HG02981 (cell line): ENCODE data around the gene AUNIP.

Experiments
- ATAC-seq: cut with Tn5 transposase; IDR thresholded peaks from one replicate; pipeline ENCODE4 v1.9.1; 2021; ENCODE audit warnings: mild to moderate bottlenecking, moderate library complexity; ENCODE audit not compliant: unreplicated experiment

AUNIP gene

DNA sequence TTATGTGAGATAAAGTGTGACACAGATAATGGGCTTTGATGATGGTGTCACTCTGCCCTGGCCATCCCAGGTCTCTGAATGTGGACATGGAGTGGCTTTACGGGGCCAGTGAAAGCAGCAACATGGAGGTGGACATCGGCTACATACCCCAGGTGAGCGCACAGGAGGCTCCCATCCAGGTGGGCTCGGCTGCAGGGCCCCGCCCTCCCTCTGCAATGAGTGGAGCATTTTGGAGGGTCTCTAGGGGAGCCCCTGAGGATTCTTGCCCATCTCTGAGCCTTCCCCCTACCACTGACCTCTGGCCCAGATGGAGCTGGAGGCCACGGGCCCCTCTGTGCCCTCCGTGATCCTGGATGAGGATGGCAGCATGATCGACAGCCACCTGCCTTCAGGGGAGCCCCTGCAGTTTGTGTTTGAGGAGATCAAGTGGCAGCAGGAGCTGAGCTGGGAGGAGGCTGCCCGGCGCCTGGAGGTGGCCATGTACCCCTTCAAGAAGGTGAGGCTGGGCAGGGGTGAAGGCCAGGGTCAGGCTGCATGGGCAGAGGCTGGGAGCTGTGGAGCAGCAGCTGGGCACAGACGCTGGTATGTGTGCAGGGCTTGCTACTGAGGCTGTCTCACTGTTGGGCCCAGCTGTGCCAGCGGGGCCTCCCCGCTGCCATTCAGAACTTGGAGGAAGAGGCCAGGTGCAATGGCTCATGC is 47.7 kb downstream of the AUNIP start:
- ATAC-seq = no peak

DNA sequence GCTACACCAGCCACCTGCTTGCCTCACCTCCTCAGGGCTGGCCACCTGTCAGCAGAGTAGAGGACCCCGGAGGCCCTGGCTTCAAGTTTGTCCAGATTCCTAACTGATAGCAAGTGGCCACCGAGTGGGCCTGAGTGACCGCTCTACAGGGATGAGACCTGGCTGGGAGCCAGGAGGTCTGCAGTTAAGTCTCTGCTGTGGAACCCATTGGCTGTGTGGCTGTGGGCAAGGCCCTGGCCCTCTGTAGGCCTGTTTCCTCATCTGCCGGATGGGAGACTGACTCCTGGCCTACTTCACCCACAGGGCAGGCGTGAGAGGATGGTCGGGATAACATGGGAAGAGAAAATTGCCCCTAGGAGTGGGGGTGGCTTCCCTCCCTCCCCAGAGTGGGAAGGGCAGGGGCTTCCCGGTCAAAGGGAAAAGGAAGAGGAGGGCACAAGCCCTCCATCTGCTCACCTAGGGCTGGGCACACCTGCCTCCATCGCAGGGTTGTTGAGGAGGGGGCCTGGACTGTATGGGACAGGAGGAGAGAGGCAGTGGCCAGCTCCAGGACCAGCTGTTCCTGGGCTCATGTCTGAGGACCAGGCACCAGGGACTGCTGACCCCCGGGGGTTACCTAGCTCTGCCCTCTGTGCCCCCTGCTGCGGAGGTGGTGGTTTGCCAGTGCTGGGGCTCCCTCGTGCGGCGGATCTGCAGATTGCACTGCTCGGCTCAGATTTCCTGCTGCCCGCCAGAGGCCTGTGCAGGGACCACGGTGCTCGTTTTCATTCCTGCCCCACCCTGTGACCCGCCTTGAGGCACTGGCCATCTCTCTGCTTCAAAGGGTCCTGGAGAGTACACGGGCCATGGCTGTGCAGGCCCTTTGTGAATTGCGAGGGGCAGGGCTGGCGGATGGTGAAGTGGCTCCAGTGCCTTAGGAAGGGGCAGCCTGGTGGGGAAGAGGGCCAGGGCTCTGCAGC is 48.6 kb downstream of the AUNIP start:
- no peak for ATAC-seq

DNA sequence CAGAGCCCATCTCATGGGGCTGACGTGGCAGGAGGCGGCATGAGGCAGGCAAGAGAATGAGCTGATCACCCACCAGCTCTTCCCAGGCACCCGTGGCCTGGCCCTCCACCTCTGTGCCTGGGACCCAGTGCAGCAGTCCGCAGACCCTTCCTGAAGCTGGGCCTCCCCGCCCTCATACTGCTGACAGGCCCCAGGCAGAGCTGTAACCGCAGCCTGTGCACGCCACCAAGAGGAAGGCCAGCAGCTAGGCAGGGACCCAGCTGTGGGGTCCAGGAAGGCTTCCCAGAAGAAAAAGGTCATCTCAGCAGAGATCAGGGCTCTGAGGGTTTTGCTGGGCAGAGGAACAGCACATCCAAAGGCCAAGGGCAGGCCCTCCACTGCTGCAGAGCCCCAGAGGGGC is 49.3 kb downstream of the AUNIP start:
- ATAC-seq = no peak

DNA sequence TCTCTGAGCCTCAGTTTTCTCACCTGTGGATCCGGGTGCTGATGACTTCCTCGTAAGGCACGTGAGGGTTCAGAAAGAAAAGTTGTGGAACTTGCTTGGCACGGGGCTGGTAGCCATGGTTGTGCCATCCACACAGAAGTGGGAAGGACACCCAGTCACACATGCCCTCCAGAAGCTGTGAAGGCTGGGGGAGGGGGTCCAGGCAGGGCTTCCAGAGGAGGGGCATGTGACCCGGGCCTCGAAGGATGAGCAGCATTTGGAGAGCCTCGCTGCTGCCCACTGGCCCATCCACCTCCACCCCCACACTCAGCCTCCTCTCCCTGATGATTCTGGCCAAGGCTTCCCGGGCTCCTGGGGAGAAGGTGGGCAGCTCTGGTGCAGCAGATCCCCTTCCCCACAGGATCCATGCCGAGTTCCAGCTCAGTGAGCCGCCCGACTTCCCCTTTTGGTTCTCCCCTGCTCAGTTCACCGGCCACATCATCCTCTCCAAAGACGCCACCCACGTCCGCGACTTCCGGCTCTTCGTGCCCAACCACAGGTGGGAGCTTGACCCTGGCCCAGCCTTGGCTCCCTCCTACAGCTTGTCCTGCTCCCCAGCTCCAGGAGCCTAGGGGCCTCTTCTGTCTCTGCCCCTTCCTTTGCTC is 49.9 kb downstream of the AUNIP start:
- ATAC-seq = no peak

DNA sequence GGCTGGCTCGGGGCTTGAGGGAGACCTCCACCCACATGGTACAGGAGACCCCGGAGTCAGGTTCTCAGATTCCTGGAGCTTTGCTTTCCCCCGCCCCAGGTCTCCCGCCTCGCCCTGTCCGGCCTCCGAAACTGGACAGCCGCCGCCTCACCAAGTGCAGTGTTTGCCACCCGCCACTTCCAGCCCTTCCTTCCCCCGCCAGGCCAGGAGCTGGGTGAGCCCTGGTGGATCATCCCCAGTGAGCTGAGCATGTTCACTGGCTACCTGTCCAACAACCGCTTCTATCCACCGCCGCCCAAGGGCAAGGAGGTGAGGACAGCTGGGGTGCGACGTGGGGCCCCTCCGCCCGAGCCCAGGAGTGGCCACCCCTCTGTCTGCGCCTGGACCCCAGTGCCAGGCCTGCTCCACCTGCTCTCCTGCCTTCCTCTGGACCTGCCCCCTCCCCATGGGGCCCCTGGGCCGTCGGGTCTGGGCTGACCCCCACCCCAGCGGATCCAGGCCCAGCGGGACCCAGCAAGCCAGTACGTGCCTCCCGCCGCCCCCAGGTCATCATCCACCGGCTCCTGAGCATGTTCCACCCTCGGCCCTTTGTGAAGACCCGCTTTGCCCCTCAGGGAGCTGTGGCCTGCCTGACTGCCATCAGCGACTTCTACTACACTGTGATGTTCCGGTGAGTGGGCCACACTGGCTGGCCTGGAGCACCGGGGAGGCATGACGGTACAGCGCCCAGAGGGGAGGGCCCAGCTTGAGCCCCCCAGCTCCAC is 50.6 kb downstream of the AUNIP start:
- no peak for ATAC-seq

DNA sequence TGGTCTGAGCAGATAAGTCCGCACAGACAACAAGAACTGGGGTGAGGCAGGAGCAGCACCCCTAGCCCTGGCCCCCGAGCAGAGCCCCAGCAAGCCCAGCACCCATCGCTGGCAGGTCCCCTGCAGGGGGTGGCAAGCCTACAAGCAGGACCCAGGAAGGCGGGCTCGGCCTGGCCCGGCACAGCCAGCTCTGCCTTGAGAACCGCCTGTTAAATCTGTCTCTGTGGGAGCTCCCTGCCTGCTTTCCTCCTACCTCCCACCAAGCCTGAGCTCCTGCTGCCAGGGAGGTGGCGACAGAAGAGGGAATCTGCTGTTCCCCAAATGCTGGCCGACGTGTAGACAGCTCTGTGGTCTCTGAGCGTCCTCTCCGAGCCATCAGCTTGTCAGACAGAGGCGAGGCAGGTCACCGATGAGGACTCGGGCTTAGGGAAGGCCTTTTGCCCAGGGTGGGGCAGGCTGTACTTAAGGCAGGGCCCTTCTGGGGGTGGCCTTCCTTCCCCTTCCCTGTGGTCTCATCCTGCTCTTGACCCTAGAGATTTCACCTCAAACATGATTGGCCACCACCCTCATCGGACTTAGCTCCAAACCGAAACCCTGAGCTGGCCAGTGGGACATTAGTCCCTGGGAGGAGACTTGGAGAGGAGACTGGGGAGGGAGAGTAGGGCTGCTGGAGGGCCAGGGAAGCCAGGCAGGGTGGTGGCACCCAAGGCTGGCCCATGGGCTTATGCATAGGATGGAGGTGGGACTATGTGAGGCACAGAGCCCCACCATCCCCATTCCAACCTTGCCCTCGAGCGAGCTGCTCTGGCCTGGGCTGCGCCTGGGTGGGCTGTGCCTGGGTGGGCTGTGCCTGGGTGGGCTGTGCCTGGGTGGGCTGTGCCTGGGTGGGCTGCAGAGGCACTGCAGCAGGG is 51.5 kb downstream of the AUNIP start:
- no peak for ATAC-seq

DNA sequence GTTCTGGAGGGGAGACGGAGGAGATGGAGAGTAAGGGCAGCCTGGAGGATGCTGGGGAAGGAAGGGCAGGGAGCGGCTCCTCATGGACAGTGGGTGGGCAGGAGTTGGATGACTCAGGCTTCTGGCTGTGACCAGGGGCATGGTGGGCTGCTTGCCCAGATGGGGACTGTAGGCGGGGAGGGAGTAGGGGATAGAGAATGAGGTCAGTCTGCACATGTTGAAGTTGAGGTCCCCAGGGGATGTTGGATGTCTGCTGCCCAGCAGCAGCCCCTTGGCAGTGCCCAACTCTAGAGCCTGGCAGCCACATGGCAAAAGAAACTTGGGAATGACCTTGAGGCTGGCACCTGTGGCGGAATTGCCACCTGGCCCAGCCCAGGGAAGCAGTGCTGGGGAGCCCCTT is 52.8 kb downstream of the AUNIP start:
- no peak for ATAC-seq

DNA sequence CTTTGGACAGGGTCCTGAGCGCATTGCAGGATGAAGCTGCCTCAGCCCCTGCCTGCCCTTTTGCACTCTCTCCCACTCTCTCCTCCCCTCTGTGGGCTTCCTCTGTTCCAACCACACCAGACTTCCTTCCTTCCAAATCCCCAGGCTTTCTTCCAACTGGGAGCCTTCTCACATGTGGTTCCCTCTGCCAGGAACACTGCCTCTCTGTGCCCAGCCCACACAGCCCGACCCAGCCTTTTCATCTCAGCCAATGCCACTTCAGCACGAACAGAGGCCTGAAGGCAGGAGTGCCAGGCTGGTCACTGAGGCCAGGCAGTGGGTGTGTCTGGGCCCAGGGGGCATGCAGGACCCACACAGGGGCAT is 53.4 kb downstream of the AUNIP start:
- no peak for ATAC-seq

DNA sequence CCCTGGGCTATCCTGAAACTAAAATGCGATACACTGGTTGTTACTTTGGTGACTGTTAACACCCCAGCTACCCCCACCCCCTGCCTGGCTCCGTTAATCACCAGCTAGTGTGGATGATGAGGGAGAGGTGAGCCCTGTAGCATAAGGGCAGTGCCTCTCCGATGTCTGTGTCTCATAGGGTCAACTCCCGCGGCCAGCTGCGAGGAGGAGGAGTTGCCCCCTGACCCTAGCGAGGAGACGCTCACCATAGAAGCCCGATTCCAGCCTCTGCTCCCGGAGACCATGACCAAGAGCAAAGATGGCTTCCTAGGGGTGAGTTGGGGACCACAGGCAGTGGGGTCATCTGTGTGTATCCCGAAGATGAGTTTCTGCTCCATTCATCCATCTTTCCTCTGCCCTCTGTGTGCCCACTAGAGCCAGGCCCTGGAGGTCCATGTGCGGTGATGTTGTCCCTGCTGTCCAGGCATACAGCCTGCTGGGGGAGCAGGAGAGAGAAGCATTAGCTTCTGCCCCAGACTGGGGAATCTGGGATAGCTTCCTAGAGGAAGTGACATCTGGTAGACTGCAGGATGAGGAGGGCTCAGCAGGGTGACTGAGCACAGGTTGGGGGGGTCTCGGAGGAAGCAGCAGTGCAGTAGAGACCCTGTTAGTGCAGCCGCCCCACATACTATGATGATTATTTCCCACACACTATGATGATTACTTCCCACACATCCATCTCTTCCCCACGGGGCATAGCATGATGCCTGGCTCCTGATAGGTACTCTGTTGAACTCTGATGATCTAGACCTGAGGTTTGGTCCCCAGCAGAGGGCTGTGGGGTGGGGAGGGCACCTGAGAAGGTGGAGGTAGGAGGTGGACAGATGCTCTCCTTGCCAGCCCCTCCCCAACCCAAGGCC is 54.0 kb downstream of the AUNIP start:
- ATAC-seq = no peak

DNA sequence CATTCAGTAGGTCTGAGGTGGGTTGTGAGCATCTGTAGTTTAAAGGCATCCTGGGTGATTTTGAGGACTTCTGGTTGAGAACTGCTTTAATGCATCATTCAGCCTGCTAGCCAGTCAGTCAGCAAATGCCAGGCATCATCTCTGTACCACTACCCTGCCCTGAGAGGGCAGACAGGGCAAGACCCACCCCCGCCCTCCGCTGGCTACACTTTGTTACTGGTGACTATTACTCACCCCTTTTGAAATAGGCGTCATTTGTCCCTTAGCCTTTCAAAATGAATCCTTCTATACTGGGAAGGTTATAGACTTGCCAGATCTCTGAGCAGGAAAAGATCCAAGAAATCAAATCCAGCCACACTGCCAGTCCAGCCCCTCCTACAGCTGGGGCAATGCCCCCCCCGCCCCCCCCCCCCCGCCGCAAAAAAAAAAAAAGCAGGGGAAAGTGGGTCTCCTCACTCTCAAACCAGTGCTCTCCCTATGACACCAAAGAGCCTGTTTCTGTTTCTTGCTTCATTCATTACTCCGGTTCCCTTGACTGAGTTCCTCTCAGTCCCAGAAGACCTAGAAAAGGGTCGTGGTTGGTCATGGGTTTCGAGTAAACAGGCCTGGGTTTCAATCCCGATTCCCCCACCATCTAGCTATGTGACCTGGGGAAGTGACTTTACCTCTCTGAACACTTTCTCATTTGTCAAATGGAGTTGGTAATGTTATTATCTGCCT is 54.9 kb downstream of the AUNIP start:
- peak; percentile 40 for ATAC-seq

DNA sequence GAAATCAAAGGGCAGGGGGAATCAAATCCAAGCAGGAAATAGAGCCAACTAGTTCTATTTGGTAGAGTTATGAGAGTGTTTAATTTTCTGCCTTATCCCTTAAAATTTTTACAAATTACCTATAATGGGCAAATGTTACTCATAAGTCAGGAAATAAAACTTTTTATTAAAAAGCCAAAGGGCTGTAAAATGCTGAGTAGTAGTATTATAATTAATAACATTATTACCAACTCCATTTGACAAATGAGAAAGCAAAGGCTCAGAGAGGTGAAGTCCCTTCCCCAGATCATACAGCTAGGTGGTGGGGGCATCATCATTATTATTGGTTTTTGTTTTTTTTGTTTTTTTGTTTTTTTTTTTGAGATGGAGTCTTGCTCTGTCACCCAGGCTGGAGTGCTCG is 55.9 kb downstream of the AUNIP start:
- ATAC-seq = no peak

DNA sequence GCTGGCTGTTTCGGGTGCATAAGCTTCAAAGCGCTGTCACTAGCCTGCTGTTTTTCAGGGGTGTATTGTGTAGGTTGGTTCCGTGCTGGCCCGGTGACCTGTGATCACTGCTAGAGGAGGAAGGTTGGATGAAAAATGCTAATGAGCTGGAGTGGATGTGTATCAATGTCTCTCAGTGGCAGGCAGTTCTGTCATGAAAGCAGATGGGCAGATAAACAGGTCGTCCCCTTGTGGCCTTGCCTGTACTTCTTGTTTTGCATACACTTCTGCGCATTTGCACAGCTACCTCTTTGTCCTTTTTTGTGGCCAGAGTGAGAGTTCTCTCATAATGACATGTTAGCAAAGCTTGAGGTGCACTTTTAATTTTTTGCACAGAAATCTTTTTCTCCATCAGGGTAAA is 56.3 kb downstream of the AUNIP start:
- peak; percentile 46 for ATAC-seq

DNA sequence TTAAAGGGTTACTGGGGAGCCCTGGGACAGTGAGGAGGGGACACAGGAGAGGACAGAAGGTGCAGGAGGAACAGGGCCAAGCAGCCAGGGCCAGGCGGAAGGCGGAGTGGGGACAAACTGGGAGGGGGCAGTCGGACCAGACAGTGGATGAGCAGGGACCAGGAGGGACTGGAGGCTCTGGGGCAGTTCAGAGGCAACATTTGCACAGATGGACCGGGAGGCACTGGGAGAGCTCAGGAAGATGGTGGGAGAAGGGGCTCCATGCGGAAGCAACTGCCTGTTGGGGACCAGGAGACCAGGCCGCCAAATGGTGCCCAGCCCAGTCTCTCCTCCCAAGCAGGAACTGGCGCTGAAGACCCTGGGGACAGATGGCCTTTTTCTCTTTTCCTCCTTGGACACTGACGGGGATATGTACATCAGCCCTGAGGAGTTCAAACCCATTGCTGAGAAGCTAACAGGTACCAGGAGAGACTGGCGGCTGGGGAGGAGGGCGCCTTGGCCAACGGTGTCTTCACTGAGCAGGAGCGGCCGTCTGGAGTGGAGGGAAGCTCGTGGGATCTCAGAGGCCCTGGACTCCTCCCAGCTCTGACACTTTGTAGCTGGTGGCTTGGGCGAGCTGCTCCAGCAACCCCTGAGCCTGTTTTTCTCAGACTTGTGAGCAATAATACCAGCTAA is 58.4 kb downstream of the AUNIP start:
- ATAC-seq = no peak

DNA sequence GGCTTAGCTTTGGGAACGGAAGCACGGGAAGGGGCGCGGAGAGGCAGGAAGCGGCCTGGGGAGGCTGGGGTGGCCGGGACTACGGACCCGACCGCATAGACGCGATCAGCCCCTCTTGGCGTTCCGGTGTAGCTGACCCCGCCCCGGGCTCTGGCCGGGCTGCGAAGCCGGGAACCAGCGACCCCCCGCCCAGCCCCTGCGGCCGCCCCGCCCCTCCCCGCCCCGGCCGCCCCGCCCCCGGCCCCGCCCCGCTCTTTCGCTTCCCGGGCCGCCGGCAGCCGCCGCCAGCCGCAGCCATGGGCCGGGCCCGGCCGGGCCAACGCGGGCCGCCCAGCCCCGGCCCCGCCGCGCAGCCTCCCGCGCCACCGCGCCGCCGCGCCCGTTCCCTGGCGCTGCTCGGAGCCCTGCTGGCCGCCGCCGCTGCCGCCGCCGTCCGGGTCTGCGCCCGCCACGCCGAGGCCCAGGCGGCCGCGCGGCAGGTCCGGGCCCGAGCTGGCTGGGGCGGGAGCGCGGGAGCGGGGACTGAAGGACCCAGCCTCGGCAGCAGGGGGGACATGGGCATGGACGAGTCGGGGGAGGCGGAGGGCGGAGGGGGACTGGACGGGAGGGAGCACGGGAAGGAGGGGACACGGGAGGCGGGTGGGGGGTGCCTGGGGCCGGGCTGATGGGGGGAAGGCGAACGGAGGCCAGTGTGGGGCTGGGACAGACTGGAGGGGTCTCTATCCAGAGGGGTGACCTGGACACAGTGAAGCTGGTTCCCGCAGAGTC is 59.1 kb downstream of the AUNIP start, which contains the start of gene SELENON:
TSS of gene SELENON (plus strand) at position 259 of the 768 bp plus-strand sequence. CDS start at position 297, 38 bp downstream.
- no peak for ATAC-seq

DNA sequence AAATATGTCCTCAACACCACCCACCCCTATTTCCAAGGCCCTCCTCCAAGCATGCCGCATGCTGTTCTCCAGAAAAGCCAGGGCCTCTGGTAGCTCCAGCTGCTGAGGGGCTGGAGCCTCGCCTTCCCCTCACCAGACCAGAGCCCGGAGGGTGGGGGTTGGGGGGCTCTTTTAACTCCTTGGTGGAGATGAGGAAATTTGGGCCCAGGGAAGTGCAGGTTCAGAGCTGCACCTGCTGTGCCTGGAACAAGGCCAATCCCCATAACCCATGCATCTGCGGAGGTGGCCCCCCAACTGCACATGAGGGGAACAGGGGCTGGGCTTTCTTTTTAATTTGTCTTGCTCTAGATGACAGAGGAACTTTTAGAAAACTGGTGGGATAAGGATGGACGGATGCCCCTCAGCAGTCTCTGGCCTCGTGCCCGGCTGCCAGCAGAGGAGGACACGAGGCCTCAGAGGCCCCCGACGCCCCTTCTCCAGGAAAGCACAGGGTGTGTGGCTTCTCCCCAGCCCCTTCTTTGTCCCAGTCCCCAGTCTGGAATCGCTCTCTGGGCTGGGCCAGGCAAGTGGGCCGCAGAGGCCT is 59.8 kb downstream of the AUNIP start:
- ATAC-seq = no peak

DNA sequence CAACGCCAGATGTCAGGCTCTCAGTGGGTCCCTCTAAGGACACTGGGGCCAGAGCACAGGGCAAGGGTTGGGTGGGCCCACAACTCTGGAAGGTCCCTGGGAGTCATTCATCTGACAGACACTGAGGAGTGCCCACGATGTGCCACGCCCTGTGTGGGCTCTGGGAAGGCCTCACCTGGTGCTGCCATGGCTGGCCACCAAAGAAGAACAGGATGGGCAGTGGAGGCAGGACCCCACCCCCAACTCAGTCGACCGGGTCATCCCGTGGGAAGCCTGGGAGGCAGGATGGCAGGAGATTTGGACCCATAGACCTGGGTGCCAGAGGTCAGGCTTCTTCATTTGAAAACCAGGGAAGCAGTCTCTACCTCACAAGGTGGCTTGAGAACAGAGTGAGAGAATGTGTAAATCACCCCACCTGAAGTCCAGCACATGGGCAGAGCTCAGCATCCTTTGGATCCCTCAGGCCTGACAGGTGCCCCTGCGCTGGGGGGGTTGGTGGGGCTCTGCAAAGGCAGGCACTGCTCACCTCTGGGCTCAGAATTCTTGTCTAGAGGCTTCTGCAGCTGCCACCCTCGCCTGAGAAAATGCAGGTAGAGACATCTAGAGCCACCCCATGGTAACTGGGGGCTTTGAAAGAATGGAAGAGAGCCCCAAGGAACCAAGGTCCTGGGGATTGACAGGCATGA is 60.4 kb downstream of the AUNIP start:
- ATAC-seq = no peak
